HFFc6 (cell line): ENCODE measurements around the gene PRPF40A. TPM values are rescaled to one million over a fixed set of nuclear protein-coding genes. Genes with fewer than 3 reads are reported as not detected.

Experiments used
- DNase-seq: peaks from one replicate; pipeline ENCODE4 v3.0.0-alpha.2; 2018
- H3K27ac Mint-ChIP-seq: 2 replicates; pipeline ENCODE4 v1.8.0; 2020; ENCODE audit warnings: mild to moderate bottlenecking, mixed read lengths
- H3K27me3 Mint-ChIP-seq: 2 replicates; pipeline ENCODE4 v1.8.0; 2021; ENCODE audit warnings: mild to moderate bottlenecking, moderate library complexity, mixed read lengths; ENCODE audit not compliant: insufficient read depth
- H3K36me3 Mint-ChIP-seq: 2 replicates; pipeline ENCODE4 v1.8.0; 2021; ENCODE audit warnings: low read depth, mixed read lengths
- H3K4me1 Mint-ChIP-seq: 2 replicates; pipeline ENCODE4 v1.8.0; 2020; ENCODE audit warnings: low read depth, mixed read lengths
- H3K4me3 Mint-ChIP-seq: 2 replicates; pipeline ENCODE4 v1.8.0; 2020; ENCODE audit warnings: mild to moderate bottlenecking, moderate library complexity, mixed read lengths
- H3K9me3 Mint-ChIP-seq: 2 replicates; pipeline ENCODE4 v1.8.0; 2020; ENCODE audit warnings: mild to moderate bottlenecking, mixed read lengths
- CTCF ChIP-seq: fragments of 200-600 bp; sonication (generic); IDR thresholded peaks from 2 replicates; pipeline ENCODE4 v1.5.0; 2021; ENCODE audit warnings: antibody characterized with exemption, mild to moderate bottlenecking
- total RNA-seq, 6 experiments: library from RNA; stranded (reverse); fragmentation: NEBNext Ultra II Directional; extraction: Animal tissue kit (Norgen Biotek cat#: 25700); gene quantifications; 2 replicates in 1 of 6; 3 replicates in 5 of 6; pipeline ENCODE4 v1.2.3, GENCODE V29; 2021

The PRPF40A gene
- total RNA-seq, 6 experiments from 2014 or later = 88.8 to 105 (median 99.1) TPM

- Mint-ChIP-seq H3K27me3 (no peaks in the 10 kb centered on the region), H3K4me1 (peaks cover 6% of the 10 kb centered on the region; the same call in 1 of the 2 replicates), H3K27ac (no peak overlapping the region), H3K36me3 (peaks cover 18% of the 10 kb centered on the region), H3K4me3 (no peak overlapping the region), H3K9me3 (no peaks in the 10 kb centered on the region)
- DNase-seq = no peak
- no peak for TF ChIP-seq CTCF
Measured at GRCh38 chr2:152620985-152621384, 96.3 kb downstream of the PRPF40A start.

DNA sequence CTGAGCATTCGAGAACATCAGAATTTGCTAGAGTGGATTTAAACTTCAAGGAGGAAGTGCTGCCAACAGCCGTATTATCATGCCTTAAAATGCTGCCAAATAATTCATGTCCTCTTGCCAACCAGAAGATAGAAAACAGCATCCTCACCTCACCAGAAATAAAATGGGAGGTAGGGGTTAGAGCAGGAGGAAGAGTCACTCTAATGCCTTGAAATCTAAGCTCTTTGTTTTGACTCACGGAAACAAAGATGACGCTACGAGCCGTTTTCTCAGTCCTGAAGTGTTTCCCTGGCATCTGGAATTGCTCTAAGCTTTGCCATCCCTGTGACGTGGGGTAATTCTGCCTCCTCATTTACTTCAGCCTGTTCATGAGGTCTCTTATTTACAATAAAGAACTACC is 97.1 kb downstream of the PRPF40A start:
- H3K27me3 Mint-ChIP-seq = no peaks in the 10 kb centered on the region
- no peak overlapping the region for H3K27ac Mint-ChIP-seq
- no peak overlapping the region for H3K4me3 Mint-ChIP-seq
- peaks cover 17% of the 10 kb centered on the region for H3K36me3 Mint-ChIP-seq
- DNase-seq = no peak
- H3K9me3 Mint-ChIP-seq = no peaks in the 10 kb centered on the region
- peaks cover 6% of the 10 kb centered on the region; the same call in 1 of the 2 replicates for H3K4me1 Mint-ChIP-seq
- no peak for TF ChIP-seq CTCF

- DNase-seq = no peak
- H3K36me3 Mint-ChIP-seq = peaks cover 13% of the 10 kb centered on the region
- H3K9me3 Mint-ChIP-seq = no peaks in the 10 kb centered on the region
Measured at GRCh38 chr2:152618193-152618564, 99.1 kb downstream of the PRPF40A start.

GRCh38 chr2:152617456-152618192 is 99.6 kb downstream of the PRPF40A start:
- TF ChIP-seq CTCF = no peak
- peaks cover 20% of the 10 kb centered on the region for H3K4me1 Mint-ChIP-seq
- H3K27me3 Mint-ChIP-seq = no peaks in the 10 kb centered on the region
- no peak overlapping the region for H3K4me3 Mint-ChIP-seq
- H3K27ac Mint-ChIP-seq = no peak overlapping the region
- H3K9me3 Mint-ChIP-seq = no peaks in the 10 kb centered on the region
- no peak for DNase-seq
- H3K36me3 Mint-ChIP-seq = peaks cover 13% of the 10 kb centered on the region

More at GRCh38 chr2:152618193-152618564, 99.1 kb downstream of the PRPF40A start:
- no peaks in the 10 kb centered on the region for H3K27me3 Mint-ChIP-seq
- H3K4me3 Mint-ChIP-seq = no peak overlapping the region
- H3K27ac Mint-ChIP-seq = no peak overlapping the region
- H3K4me1 Mint-ChIP-seq = peaks cover 14% of the 10 kb centered on the region
- no peak for TF ChIP-seq CTCF

- Mint-ChIP-seq H3K27ac (no peak overlapping the region), H3K4me3 (no peak overlapping the region), H3K9me3 (no peaks in the 10 kb centered on the region), H3K4me1 (peaks cover 29% of the 10 kb centered on the region), H3K36me3 (no peaks in the 10 kb centered on the region; the same call in 1 of the 2 replicates), H3K27me3 (no peaks in the 10 kb centered on the region)
- no peak for TF ChIP-seq CTCF
- DNase-seq = no peak
Measured at GRCh38 chr2:152615177-152615576, 102.1 kb downstream of the PRPF40A start.
